ENCODE results near the gene EIF3K. TPM values are rescaled to one million over a fixed set of nuclear protein-coding genes. Genes with fewer than 3 reads are reported as not detected.

Gene EIF3K
- total and polyA plus RNA-seq, 10 of the 15 experiments (the other 5 are each of a cell fraction or from before 2014, with no cell fraction given), result 330 to 927 (median 436) TPM

DNA sequence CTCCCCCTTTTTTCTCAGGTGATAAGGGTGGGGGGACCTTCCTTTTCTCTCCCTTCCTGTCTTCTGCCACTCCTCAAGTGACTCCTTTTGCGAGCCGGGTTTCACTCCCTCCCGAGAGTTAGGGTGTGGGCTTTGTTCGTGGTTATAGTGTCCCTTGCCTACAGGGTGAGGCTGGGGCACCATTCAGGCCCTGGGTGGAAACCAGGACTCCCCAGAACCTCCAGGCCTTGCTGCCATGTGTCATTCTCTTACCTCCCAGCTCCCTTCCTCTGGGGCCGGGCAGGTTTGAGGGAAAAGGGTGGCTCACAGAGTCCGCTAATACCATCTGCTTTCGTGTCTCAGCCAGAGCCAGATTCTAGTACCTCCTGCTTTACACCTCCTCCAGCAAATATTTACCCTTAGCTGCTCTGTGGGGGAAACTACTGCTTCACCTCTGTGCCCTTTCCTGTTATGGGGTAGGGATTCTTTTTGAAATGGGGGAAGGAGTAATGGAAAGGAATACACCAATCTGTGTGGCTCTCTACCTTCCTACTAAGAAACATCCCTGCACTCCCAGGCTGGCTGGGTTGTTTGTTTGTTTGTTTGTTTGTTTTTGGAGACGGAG lies 31.3 kb downstream of the EIF3K start:
- no peak for FAIRE-seq
- H3K9me3 ChIP-seq (replicated peaks; ENCODE audit: control insufficient read depth, insufficient read depth, low read length), result no peaks in the 10 kb centered on the region
- H3K4me1 ChIP-seq (ENCODE audit: control insufficient read depth, insufficient read depth, low read length), result peaks cover 20% of the 10 kb centered on the region
- BruUV-seq (replicated peaks), result no TSS peak
- RAD21 ChIA-PET (ENCODE audit: unreplicated experiment), result interaction anchor here (0.6 to 1.3 kb wide), 2 partner anchors 37 to 279 kb away, joined by 3 to 4 read pairs; no protein-coding TSS in a partner anchor
- H3K9ac ChIP-seq (ENCODE audit: control insufficient read depth, insufficient read depth, low read length), result peak overlapping the region; percentile 95
- intact Hi-C loops (cut with micrococcal nuclease; ENCODE audit: unreplicated experiment), result no loop called here
- H3K4me2 ChIP-seq (ENCODE audit: control insufficient read depth, insufficient read depth), result peak overlapping the region; percentile 97
- CTCF ChIA-PET, result interaction anchor here (0.7 to 6.5 kb wide), 5 partner anchors 9 to 280 kb away, joined by 3 to 53 read pairs (median 3); partner anchors contain the start of genes MRPS12 and SARS2
- in situ Hi-C loops (cut with MboI), result no loop called here
- WGBS (ENCODE audit: insufficient coverage, insufficient replicate concordance, low lambda C conversion rate, missing lambda C conversion rate), result 43% methylated on average over 8 of the region's 8 CpGs
- H3K27me3 ChIP-seq (replicated peaks in 1 of 2; ENCODE audit: control insufficient read depth in 2 of 2, insufficient read depth in 2 of 2, low read length in 1 of 2), result no peaks in the 10 kb centered on the region
- no peaks in the 10 kb centered on the region; the same call in 1 of the 2 replicates for H4K20me1 ChIP-seq (ENCODE audit: control insufficient read depth, insufficient read depth)
- peak overlapping the region; percentile 100; the same call in 1 of the 2 replicates for H3K4me3 ChIP-seq
- POLR2A ChIA-PET, result interaction anchor here (0.5 to 0.6 kb wide), 2 partner anchors 10 to 646 kb away, joined by 3 to 6 read pairs; no protein-coding TSS in a partner anchor
- H3K79me2 ChIP-seq (ENCODE audit: control insufficient read depth, insufficient read depth, low read length), result peaks cover 77% of the 10 kb centered on the region
- no peak overlapping the region for H2AFZ ChIP-seq (ENCODE audit: control insufficient read depth, low read depth, low read length)
- SMC1A ChIA-PET (ENCODE audit: uncharacterized antibody, unreplicated experiment), result interaction anchor here (1.4 kb wide), 1 partner anchor 20 kb away, joined by 3 read pairs; no protein-coding TSS in a partner anchor
- ATAC-seq, result peak; percentile 12
- H3K27ac ChIP-seq (ENCODE audit: control insufficient read depth, insufficient read depth), result peak overlapping the region; percentile 33
- peaks cover 0 to 2% of the 10 kb centered on the region in 2 experiments; a peak in 1 of 4 replicates for H3K36me3 ChIP-seq (ENCODE audit: control insufficient read depth in 2 of 2, insufficient read depth in 2 of 2, low read length in 1 of 2)
- no peak for DNase-seq (ENCODE audit: low read depth, low spot score)
- no peak for TF ChIP-seq GABPA (IDR thresholded peaks at IDR 0.05; ENCODE audit: low read depth)
- no peak for TF ChIP-seq NR2F1 (conservative IDR thresholded peaks at IDR 0.05)
- TF ChIP-seq ZBTB40 (IDR thresholded peaks at IDR 0.05; ENCODE audit: borderline replicate concordance), result no peak
- TF ChIP-seq MYC (IDR thresholded peaks at IDR 0.05; ENCODE audit: insufficient read depth, insufficient read length, insufficient replicate concordance, low read length, severe bottlenecking), result no peak
- no peak for TF ChIP-seq ZBTB4 (CRISPR knock-in tag; IDR thresholded peaks at IDR 0.05)
- TF ChIP-seq, protein P1, sequence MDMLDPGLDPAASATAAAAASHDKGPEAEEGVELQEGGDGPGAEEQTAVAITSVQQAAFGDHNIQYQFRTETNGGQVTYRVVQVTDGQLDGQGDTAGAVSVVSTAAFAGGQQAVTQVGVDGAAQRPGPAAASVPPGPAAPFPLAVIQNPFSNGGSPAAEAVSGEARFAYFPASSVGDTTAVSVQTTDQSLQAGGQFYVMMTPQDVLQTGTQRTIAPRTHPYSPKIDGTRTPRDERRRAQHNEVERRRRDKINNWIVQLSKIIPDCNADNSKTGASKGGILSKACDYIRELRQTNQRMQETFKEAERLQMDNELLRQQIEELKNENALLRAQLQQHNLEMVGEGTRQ (IDR thresholded peaks at IDR 0.05; ENCODE audit: borderline replicate concordance, low read depth, low read length), result no peak
- TF ChIP-seq SRF (IDR thresholded peaks at IDR 0.05; ENCODE audit: low read depth in 2 of 2, low read length in 2 of 2), result no peak
- no peak for TF ChIP-seq RB1 (IDR thresholded peaks at IDR 0.05; ENCODE audit: borderline replicate concordance)
- no peak for TF ChIP-seq FOS (IDR thresholded peaks at IDR 0.05; ENCODE audit: borderline replicate concordance, extremely low read depth, insufficient read length)
- no peak for TF ChIP-seq RUNX3 (IDR thresholded peaks at IDR 0.05; ENCODE audit: low read length)
- TF ChIP-seq MEF2B (IDR thresholded peaks at IDR 0.05; ENCODE audit: partially characterized antibody, poor library complexity, severe bottlenecking), result no peak
- TF ChIP-seq KDM1A (IDR thresholded peaks at IDR 0.05; ENCODE audit: borderline replicate concordance), result no peak
- no peak for TF ChIP-seq TAF1 (IDR thresholded peaks at IDR 0.05; ENCODE audit: borderline replicate concordance, low read depth, low read length)
- no peak for TF ChIP-seq NRF1 (conservative IDR thresholded peaks at IDR 0.05; ENCODE audit: low read depth, low read length)
- no peak for TF ChIP-seq IRF4 (IDR thresholded peaks at IDR 0.05; ENCODE audit: low read depth, low read length)

All from GM12878 (cell line).